Nephron (organoid): Measurements from ENCODE around the gene CTNNA3.
A peak's percentile ranks its signal among the peaks of the same experiment; 100 is the strongest.

ENCODE experiments used
- H3K27ac Mint-ChIP-seq, 3 experiments: 2 replicates each; pipeline ENCODE4 v1.8.0; 2020; ENCODE audit warnings: mixed read lengths in 3 of 3, mild to moderate bottlenecking in 2 of 3, moderate library complexity in 1 of 3
- H3K27me3 Mint-ChIP-seq: 2 replicates; pipeline ENCODE4 v1.8.0; 2021; ENCODE audit warnings: low read depth, mild to moderate bottlenecking, moderate library complexity, mixed read lengths
- H3K36me3 Mint-ChIP-seq: 2 replicates; pipeline ENCODE4 v1.8.0; 2020; ENCODE audit warnings: low read depth, mixed read lengths
- H3K4me1 Mint-ChIP-seq: 2 replicates; pipeline ENCODE4 v1.8.0; 2020; ENCODE audit warnings: mixed read lengths
- H3K4me3 Mint-ChIP-seq, 3 experiments: 2 replicates each; pipeline ENCODE4 v1.8.0; 2020; ENCODE audit warnings: mild to moderate bottlenecking in 3 of 3, mixed read lengths in 3 of 3, moderate library complexity in 2 of 3
- H3K9me3 Mint-ChIP-seq: 2 replicates; pipeline ENCODE4 v1.8.0; 2020; ENCODE audit warnings: mixed read lengths
- CTCF ChIP-seq, 3 experiments: fragments of 200-600 bp; sonication (generic); IDR thresholded peaks; one replicate each; pipeline ENCODE4 v1.5.0; 2021; ENCODE audit warnings: antibody characterized with exemption in 3 of 3; ENCODE audit not compliant: unreplicated experiment in 3 of 3

The CTNNA3 gene

GRCh38 chr10:67657775-67658174 lies 38.2 kb downstream of the CTNNA3 start:
- H3K36me3 Mint-ChIP-seq = no peaks in the 10 kb centered on the region
- no peak overlapping the region for H3K27ac Mint-ChIP-seq
- H3K9me3 Mint-ChIP-seq = no peaks in the 10 kb centered on the region
- H3K4me3 Mint-ChIP-seq = no peak overlapping the region
- no peak for TF ChIP-seq CTCF (IDR thresholded peaks at IDR 0.05; ENCODE audit: unreplicated experiment in 3 of 3)
- H3K4me1 Mint-ChIP-seq = peaks cover 14% of the 10 kb centered on the region
- H3K27me3 Mint-ChIP-seq = no peaks in the 10 kb centered on the region

GRCh38 chr10:67650558-67650957 lies 45.4 kb downstream of the CTNNA3 start:
- Mint-ChIP-seq H3K36me3 (no peaks in the 10 kb centered on the region), H3K27me3 (no peaks in the 10 kb centered on the region), H3K4me1 (no peaks in the 10 kb centered on the region), H3K27ac (no peak overlapping the region), H3K4me3 (no peak overlapping the region), H3K9me3 (no peaks in the 10 kb centered on the region)
- no peak for TF ChIP-seq CTCF (IDR thresholded peaks at IDR 0.05; ENCODE audit: unreplicated experiment in 3 of 3)

GRCh38 chr10:67648613-67649229 lies 47.3 kb downstream of the CTNNA3 start:
- Mint-ChIP-seq H3K27me3 (no peaks in the 10 kb centered on the region), H3K9me3 (peaks cover under 1% of the 10 kb centered on the region), H3K36me3 (no peaks in the 10 kb centered on the region), H3K27ac (no peak overlapping the region), H3K4me3 (no peak overlapping the region), H3K4me1 (no peaks in the 10 kb centered on the region)
- TF ChIP-seq CTCF (IDR thresholded peaks at IDR 0.05; ENCODE audit: unreplicated experiment in 3 of 3) = no peak

- H3K27ac Mint-ChIP-seq = no peak overlapping the region
- peaks cover 22% of the 10 kb centered on the region for H3K9me3 Mint-ChIP-seq
- no peaks in the 10 kb centered on the region for H3K27me3 Mint-ChIP-seq
- no peak overlapping the region for H3K4me3 Mint-ChIP-seq
- no peak for TF ChIP-seq CTCF (IDR thresholded peaks at IDR 0.05; ENCODE audit: unreplicated experiment in 3 of 3)
- peaks cover 10% of the 10 kb centered on the region for H3K4me1 Mint-ChIP-seq
- H3K36me3 Mint-ChIP-seq = no peaks in the 10 kb centered on the region
These were observed 65.1 kb downstream of the CTNNA3 start for GRCh38 chr10:67630904-67631303.

- Mint-ChIP-seq H3K27me3 (peaks cover under 1% of the 10 kb centered on the region), H3K27ac (peak overlapping the region; percentile 3 to 60 (median 49)), H3K9me3 (peaks cover 8% of the 10 kb centered on the region)
These were observed 66.5 kb downstream of the CTNNA3 start for GRCh38 chr10:67629461-67629971.

More at GRCh38 chr10:67629461-67629971, 66.5 kb downstream of the CTNNA3 start:
- H3K36me3 Mint-ChIP-seq = no peaks in the 10 kb centered on the region
- TF ChIP-seq CTCF (IDR thresholded peaks at IDR 0.05; ENCODE audit: unreplicated experiment in 3 of 3) = no peak
- H3K4me1 Mint-ChIP-seq = peaks cover 10% of the 10 kb centered on the region
- no peak overlapping the region for H3K4me3 Mint-ChIP-seq
